Spleen (tissue), 7 donors: ENCODE measurements around the gene NKX2-1.

Experiments used
- POLR2A ChIP-seq, 3 donors: fragments of 450-650 bp; IDR thresholded peaks; one replicate each; pipeline ENCODE4 v1.5.1; 2017; ENCODE audit warnings: antibody characterized with exemption in 3 of 3, mild to moderate bottlenecking in 1 of 3
- TF ChIP-seq, protein P1 (sequence below), 11 experiments: fragments of 200-600 bp in 7 of 11; fragments of 450-650 bp in 4 of 11; sonication (generic) in 4 of 11; IDR thresholded peaks in 8 of 11; conservative IDR thresholded peaks in 3 of 11; 1 replicate in 7 of 11; 2 replicates in 4 of 11; pipeline versions ENCODE4 v1.4.0 to v1.8.0; 2016 to 2021; ENCODE audit warnings: antibody characterized with exemption in 11 of 11, inconsistent platforms in 4 of 11, mild to moderate bottlenecking in 1 of 11
- donor health status: DM: no; HTN: no; CAD: no; lungs with moderate emphysema.
- donor health status: DM: no; HTN: no; CAD: no.
- donor health status: DM: no; HTN: no; CAD: no.

DNA sequence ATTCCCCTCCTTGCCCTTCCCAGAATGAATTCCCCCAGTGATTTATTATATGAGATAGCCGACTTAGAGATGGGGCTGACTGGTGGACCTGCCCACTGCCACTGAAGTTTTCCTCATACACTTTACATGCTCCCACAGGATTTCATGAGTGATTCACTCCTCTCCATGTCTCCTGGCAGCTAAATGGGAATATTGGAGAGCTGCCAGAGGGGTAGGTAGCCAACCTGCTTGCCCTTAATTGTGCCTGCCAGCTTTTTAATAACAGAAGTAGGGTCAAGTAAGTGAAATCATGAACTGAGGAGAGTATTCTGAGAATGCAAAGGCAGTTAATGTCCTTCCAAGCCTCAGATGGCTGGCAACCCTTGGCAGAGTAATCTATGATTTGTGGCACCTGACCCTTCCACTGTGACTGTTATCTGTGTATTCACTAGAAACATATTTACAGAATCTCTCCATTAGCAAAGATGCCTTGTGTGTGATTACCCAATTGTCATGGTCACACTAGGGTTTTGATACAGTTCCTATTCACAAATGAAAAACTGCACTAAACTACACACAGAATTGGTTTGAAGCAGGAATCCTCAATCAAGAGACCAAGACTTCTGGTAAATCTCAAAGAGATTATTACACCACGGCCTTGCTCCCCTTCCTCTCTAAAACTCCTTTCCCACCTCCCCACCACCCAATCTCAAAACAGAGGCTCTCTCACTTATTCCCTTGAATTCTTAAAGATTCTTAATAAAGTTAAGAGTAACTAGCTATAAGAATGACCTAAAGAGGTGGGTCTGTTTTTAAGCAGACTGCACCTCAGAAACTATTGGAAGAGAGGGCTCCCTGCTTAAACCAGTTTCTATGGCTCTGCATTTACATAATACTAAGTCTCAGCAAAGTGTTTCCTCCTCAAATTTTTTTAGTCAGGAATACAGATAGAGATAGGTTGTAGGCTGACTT is 17.2 kb downstream of the NKX2-1 start:
- TF ChIP-seq, protein P1, sequence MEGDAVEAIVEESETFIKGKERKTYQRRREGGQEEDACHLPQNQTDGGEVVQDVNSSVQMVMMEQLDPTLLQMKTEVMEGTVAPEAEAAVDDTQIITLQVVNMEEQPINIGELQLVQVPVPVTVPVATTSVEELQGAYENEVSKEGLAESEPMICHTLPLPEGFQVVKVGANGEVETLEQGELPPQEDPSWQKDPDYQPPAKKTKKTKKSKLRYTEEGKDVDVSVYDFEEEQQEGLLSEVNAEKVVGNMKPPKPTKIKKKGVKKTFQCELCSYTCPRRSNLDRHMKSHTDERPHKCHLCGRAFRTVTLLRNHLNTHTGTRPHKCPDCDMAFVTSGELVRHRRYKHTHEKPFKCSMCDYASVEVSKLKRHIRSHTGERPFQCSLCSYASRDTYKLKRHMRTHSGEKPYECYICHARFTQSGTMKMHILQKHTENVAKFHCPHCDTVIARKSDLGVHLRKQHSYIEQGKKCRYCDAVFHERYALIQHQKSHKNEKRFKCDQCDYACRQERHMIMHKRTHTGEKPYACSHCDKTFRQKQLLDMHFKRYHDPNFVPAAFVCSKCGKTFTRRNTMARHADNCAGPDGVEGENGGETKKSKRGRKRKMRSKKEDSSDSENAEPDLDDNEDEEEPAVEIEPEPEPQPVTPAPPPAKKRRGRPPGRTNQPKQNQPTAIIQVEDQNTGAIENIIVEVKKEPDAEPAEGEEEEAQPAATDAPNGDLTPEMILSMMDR (IDR thresholded peaks at IDR 0.05 in 8 of 11, conservative IDR thresholded peaks at IDR 0.05 in 3 of 11), result no peak
- TF ChIP-seq POLR2A (IDR thresholded peaks at IDR 0.05), result no peak
